ELR (cell line): ENCODE measurements around the gene SIMC1.
"Not testable (repeated sequence)": the region's sequence is repeated elsewhere in the genome, so short reads cannot be mapped to it uniquely, and the experiment has no call there.

Source experiments
- DNase-seq: peaks from one replicate; pipeline ENCODE4 v3.0.0-alpha.2; 2015; ENCODE audit warnings: low read depth

Gene SIMC1

DNA sequence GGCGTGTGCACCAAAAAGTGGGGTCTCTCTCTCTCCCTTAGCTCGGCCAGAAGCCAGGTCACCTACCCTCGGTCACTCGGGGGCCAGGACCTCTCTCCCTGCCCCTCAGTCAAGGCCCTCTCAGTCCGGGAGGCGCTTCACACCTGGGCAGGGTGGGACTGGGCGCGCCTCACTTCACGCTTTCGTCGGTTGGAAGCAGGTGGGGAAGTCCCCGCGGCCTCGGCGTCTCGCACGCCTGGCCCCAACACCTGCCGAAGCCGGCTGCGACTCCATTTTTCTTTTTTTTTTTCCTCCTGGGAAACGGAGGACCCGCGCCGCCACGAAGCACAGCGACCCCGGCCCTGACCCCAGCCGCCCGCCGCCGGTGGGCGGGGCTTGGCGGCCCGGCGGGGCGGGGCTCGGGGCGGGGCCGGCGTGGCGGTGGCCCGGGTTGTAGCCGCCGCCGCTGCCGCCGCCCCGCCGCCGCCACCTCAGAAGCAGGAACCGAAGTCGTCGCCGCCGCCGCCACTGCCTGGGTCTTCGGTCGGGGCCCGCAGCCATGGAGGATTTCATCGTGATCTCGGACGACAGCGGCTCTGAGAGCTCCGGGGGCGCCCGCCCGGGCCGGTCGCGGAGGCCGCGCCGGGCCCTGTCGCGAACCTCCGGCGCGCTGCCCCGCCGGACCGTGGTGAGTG, at the start of gene SIMC1:
TSS of gene SIMC1 (plus strand) at position 454 of the 674 bp plus-strand sequence. CDS start at position 539, 85 bp downstream.
- peak; percentile 16 for DNase-seq

DNA sequence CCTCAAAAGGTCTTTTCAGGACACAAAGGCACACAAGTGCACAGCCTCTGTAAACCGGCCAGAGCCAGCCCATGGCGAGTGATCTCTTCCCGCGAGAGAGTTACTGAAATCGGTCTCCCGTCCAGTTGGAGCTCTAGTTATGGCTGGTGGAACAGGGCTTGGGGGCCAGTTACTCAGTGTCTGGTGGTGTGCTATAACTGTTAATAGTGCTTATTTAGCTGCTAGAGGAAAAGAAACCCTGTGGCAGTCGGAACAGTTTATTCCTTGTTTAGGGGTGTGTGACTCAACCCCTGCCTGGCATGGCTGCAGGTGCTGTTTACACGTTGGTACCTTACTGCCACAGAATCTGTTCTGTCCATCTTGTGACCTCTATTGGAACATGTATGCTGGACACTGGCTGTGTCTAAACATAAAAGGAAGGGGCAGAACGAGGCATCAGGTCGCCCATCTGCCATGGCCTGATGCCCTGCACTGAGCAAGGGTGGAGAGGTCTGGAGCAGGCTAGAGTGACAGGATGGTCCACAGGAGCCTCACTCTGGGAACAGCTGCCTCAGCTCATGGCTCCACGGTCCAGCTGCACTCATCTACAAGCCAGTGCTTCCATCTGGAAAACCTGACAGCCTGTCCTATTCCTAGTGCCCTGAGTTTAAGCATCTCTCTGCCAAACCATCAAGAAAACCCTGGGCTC, 49.6 kb upstream of the SIMC1 start:
- DNase-seq, result no peak

DNA sequence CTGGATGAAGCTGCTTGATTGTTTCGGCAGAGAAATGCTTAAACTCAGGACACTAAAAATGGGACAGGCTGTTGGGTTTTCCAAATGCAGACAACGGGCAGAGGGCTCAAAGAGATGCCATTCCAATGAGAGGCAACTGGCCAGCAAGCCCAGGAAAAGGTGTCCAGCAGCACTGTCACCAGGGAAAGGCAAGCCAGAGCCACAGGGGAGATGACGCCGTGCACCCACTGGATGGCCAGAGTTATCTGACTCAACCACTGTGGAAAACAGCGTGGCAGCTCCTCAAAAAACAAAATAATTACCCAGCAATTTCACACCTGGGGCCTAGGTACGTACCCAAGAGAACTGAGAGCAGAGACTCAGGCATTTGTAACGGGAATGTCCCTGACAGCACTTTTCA, 48.4 kb upstream of the SIMC1 start:
- DNase-seq, result no peak

DNA sequence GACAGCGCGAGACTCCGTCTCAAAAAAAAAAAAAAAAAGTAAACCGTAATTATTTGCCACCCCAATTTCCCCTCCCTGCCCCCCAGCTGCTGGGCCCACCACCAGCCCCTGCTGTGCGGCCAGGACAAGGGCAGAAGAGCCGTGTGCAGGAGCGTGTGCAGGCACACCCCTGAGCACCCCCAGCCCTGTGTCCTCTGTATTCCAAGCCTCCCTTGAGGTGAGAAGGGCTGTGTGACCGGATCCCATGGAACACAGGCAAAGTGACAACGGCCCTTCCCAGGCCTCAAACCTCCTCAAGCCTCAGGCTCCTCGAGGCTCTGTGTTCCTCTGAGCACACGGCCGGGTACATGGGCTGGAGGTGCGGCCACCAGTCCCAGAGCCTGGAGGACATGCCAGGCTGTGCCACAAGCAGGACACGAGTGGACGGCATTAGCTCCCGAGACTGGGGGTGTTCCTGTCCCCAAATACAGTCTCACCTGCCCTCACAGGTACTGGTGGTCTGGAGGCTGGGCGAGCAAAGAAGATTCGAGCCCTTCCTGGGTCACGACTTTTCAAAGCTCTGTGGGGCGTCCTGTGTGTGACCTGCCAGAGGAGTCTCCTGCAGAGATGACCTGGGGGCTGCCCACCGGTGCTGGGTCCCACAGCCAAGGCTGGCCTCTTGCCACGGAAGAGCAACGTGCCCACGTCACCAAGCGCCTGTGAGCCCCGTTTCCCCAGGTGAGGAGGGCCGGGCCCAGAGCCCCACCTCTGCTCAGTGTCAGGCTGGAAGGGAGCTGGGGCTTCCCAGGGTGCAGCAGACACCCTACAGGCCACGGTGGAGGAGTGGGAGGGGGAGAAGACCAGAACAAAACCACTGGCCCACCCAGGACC, 47.1 kb upstream of the SIMC1 start:
- DNase-seq, result no peak

DNA sequence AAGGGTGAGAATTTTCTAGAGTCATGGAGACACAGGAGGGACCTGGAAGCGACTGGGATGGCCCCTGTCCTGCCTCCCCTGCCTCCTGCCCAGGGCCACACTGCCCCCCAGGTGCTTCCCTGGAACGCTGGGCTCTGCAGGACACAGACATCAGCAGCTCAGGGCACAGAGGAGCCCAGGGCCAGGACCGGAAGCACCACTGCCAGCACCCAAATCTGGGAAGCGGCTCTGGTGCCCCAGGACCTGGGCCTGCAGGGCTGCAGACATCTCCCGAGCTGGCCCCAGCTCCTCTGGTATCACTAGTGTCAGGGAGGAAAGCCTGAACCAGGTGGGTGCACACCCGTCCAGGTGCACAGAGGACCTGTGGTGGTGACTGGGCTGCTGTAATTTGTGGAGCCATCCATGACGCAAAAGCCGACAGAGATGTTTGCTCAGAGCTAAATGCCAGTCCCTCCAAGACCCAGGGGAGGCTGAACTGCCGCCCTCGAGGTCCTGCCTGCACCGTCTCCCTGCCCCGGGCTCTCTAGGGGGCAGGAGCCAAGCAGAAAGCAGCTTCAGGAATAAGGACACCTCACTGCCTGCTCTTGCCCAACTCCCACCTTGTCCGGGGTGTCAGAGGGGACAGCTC, 46.0 kb upstream of the SIMC1 start:
- DNase-seq, result no peak

DNA sequence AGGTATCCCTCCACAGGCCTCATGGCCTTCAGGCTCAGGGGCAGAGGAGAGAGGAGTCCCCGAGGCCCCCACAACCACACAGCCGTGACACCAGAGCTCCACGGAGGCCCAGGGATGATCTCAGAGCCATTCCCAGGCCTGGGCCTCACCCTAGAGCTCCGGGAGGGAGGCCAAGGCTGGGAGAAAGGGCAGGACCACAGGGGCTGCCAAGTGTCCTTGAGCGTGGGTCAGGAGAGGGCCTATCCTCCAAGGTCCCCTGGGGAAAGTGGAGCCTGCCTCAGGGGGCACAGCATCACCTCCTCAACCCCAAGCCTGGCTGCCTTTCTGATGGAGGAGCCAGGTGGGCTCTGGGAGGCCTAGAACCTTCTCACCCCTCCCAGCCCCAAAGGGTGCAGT, 45.5 kb upstream of the SIMC1 start:
- not testable (repeated sequence) for DNase-seq

DNA sequence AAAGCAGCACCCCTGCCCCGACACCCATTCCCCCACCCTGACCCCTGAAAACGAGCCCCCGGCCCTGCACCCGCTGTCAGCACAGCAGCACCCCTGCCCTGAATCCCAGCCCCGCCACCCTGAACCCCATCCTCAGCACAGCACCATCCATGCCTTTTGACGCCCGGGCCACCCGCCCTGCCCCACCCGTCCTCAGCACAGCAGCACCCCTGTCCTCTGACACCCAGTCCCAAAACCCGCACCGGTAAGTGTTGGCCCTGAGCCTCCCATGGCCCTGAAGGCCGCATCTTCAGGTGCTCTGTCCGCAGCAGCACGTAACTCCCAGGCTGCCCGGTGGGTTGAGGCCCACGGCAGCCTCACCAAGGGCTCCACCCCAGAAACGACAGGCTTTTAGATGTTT, 44.6 kb upstream of the SIMC1 start:
- not testable (repeated sequence) for DNase-seq

DNA sequence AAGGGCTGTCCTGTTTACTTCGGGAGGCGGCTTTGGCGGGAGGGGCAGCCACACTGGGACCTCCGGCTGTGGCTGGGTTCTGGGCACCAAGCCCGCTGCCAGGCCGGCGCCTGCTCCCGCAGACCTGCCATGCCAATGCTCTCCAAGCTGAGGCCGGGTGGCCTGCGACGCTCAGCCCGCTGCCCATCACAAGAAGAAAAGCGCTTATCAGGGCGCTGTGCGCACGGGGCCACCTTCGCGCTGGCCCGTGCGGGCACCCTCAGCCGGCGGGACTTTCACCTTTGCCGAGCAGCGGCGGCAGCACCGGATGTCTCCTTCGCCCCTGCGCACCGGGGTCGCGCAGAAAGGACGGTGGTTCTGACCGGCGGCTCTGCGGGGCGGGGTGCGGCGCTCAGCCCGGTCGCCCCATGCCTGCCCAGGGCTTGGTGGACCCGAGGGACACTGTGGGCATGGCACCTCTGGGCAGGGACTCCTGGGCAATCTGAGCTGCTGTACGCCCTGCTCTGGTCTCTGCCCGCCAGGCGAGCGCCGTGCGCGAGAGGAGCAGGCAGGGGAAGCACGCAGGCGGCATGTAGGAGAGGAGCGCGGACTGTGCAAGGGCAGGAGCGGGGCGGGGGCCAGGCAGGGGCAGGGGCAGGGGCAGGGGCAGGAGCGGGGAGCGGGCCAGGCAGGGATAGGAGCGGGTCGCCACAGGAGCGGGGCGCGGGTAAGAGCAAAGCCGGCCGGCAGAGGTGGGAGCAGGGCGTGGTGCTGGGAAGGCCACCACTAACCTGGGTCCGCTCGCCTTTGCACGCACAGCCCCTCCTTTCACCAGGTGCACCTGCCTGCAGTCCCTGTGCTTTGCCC, 43.8 kb upstream of the SIMC1 start:
- not testable (repeated sequence) for DNase-seq

DNA sequence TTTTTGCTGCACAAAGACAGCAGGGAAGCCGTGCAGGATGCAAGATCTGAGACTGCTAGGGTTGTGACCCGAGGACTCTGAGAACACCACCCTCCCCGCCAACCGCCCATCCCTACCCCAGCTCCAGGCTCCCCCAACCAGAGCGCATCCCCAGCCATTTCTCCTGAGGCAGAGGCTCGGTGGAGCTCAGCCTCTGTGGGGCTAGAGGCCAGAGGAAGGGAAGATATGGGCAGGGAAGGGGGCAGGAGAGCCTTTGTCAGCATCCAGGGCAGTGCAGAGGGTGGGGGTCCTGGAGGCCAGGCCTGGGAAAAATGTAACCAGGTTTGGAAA, 43.2 kb upstream of the SIMC1 start:
- DNase-seq, result not testable (repeated sequence)

DNA sequence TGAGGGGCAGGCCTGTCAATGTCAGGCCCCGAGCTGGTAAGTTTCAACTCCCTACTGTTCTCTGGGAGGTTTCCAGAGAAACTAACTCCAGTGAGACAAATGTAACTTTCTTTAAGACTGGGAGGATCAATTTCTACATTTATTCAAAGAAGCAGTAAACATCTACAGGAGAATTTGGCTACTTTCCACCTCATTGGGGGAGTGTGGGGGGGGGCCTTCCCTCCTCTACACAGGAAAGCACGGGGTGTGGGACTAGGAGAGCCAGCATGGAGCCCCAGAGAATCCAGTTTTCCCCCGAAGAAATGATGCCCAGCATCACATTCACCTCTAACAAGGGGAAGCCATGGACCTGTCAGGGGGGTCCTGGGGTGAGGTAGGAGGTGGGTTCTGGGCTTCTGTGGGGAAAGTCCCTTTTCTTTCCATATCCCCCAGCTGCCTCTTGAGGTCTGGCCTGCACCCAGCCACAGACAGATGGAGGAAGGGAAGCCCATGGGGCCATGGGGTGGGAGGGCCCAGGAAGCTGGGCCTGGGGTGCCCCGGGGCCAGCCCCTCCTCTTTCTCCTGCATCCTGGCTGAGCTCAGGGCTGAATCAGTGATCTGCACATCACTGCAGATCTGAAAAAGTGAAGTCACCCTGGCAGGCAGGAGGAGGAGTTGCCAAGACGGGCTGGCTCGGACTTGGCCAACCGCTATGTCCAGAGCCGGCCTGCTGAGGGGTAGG, 42.6 kb upstream of the SIMC1 start:
- not testable (repeated sequence) for DNase-seq

DNA sequence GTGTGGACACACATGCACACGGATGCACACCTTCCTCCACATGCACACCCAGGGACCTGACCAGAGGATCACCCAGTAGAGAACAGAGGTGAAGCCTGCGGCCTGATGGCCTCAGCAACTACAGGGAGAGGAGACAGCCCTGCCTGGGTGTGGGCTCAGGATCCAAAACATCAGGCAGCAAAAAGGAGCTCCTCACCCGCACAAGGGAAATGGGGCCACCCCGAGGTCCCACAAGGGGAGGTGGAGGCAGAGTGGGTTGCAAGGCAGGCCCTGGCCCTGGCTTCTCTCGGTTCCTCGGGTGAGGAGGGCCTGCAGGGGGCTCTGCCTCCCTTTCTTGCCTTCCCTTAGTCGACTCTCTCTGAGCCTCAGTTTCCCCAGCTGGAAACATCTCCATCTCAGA, 41.4 kb upstream of the SIMC1 start:
- DNase-seq, result not testable (repeated sequence)

DNA sequence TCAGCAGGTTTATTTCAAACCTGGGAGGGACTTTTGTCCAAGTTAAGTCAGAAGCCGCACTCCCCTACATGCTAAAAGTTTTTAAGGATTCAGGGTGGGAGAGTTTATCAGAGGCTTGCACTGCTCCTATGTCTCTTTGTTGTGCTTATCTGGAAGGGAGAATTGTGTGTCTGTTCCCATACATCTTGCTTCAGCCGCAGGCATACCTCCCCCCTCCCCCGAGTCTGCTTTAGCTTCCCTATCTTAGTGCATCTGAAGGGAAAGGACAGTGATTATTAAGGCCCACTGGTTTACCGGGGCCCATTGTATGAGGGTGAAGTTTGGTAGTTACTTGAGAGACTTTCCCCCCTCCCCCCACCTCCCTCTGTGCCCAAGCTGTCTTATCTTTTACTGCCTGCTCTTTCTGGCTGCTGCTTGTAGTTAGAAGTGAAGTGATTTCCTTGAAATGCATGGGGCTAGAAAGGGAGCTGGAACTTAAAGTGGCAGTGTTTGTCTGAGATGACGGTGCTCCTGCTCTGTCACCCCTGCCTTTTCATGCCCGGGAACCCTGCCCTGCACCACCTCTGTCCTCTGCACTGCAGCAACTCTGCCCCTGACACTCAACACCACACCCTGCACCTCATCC, 40.9 kb upstream of the SIMC1 start:
- DNase-seq, result not testable (repeated sequence)

DNA sequence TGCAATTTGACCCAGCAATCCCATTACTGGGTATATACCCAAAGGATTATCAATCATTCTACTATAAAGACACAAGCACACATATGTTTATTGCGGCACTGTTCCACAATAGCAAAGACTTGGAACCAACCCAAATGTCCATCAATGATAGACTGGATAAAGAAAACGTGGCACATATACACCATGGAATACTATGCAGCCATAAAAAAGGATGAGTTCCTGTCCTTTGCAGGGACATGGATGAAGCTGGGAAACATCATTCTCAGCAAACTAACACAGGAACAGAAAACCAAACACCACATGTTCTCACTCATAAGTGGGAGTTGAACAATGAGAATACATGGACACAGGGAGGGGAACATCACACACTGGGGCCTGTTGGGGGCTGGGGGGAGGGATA, 39.9 kb upstream of the SIMC1 start:
- not testable (repeated sequence) for DNase-seq

DNA sequence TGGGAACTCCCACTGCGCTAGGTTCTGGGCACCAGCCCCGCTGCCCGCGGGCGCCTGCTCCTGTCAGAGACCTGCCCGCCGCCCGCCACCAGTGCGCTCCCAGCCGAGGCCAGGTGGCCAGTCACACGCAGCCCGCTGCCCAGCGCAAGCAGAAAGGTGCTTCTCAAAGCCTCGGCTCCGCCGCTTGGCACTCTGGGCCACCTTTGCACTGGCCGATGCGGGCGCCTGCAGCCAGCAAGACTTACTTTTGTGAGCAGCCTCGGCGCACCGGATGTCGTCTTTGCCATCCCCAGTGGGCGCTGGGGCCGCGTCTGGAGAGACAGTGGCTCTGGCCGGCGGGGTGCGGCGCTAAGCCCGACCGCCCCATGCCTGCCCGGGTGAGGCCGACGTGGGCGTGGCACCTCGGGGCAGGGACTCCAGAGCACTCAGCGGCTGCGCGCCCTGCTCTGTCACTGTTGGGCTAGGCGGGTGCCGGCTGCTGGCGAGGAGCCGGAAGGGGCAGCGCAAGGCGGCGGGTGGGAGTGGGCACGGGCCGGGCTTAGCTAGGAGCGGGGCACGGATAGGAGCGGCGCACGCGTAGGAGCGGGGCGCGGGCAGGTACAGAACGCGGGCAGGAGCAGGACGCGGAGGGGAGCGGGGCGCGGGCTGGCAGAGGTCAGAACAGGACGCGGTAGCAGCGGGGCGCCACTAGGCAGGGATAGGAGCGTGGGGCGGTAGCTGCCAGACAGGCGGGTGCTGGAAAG, 39.1 kb upstream of the SIMC1 start:
- DNase-seq, result not testable (repeated sequence)

DNA sequence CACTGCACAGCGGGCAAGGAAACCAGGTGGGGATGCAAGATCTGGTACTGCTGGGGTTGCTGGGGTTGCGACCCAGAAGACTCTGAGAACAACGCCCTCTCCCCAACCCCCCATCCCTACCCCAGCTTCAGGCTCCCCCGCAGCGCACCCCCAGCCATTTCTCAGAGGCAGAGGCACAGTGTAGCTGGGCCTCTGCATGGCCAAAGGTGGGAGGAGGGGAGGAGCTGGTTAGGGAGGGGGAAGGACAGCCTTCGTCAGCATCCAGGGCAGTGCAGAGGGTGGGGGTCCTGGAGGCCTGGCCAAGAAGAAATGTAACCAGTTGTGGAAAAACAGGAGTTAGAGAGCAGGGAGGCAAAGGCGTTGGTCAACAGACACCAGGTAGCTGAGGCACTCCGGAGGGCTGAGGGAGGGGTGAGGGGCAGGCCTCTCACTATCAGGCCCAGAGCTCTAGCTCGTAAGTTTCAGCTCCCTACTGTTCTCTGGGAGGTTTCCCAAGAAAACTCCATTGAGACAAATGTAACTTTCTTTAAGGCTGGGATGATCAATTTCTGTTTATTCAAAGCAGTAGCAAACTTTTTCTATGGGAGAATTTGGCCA, 38.3 kb upstream of the SIMC1 start:
- not testable (repeated sequence) for DNase-seq

DNA sequence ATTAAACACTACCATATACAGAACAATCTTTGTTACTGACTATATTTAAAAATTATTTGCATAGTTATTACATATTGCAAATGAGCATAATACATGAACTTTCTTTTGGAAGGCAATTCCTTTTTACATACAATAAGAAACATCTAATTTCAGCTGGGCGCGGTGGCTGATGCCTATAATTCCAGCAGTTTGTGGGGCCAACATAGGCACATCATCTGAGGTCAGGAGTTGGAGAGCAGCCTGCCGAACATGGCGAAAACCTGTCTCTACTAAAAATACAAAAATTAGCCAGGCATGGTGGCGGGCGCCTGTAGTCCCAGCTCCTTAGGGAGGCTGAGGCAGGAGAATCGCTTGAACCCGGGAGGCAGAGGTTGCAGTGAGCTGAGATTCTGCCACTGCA, 36.4 kb upstream of the SIMC1 start:
- DNase-seq, result no peak

DNA sequence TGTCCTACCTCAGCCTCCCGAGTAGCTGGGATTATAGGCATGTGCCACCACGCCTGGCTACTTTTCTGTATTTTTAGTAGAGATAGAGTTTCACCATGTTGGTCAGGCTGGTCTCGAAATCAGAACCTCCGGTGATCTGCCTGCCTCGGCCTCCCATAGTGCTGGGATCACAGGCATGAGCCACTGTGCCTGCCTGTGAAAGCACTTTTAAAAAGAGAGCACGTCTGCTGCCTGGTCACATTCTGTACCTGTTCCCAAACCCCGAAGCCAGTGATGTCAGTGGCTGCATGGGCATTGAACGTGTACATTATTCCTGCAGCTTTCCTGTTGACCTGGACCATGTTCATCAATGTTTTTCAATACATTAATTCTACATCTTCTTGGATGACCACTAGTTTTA, 35.1 kb upstream of the SIMC1 start:
- no peak for DNase-seq

DNA sequence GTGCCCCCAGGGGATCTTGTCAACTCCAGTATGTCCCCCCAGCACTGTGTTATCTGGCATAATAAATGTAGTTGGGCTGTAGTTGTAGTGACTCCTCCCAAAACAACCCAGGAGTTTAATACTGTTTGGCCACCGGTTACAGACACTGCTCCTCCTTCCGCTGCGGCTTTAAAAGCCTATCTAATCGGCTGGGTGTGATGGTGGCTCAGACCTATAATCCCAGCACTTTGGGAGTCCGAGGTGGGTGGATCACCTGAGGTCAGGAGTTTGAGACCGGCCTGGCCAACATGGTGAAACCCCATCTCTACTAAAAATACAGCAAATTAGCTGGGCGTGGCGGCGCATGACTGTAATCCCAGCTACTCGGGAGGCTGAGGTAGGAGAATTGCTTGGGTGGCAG, 34.7 kb upstream of the SIMC1 start:
- DNase-seq, result not testable (repeated sequence)

DNA sequence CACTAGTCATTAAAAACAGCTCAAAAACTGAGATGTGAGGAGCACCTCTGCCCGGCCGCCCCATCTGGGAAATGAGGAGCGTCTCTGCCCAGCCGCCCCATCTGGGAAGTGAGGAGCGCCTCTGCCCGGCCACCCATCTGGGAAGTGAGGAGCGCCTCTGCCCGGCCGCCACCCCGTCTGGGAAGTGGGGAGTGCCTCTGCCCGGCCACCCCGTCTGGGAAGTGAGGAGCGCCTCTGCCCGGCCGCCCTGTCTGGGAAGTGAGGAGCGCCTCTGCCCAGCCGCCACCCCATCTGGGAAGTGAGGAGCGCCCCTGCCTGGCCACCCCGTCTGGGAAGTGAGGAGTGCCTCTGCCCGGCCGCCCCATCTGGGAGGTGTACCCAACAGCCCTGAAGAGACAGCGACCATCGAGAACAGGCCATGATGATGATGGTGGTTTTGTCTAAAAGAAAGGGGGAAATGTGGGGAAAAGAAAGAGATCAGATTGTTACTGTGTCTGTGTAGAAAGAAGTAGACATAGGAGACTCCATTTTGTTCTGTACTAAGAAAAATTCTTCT, 23.7 kb upstream of the SIMC1 start:
- not testable (repeated sequence) for DNase-seq
